GM21619 (cell line): Measurements from ENCODE around the gene GIT1.

Source experiments
- ATAC-seq: cut with Tn5 transposase; IDR thresholded peaks from one replicate; pipeline ENCODE4 v1.9.1; 2021; ENCODE audit not compliant: unreplicated experiment

The GIT1 gene

DNA sequence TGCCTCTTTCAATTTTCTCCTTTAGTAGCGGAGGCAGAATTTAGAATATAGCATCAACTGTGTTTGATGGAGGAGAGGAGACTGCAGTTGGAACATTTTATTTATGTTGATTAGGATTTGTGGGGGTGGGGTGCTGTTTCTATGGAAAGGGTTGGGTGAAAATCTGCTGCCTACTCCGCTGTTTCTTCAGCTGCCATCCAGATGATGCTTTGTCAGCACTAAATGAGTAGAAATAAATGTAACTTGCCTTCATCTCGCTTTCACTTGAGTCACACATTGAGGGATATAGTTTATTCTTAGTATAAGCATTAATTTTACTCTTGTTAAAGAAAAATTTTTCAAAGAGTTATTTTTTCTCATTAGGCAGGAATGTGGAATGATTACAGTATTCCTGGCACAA, 64.8 kb downstream of the GIT1 start:
- no peak for ATAC-seq
